Right cardiac atrium (tissue), 5 donors: ENCODE data around the gene ZBTB21. TPM values are rescaled to one million over a fixed set of nuclear protein-coding genes. Genes with fewer than 3 reads are reported as not detected.

Source experiments
- ATAC-seq, 2 donors: fragments of 200-7000 bp; cut with Tn5 transposase; one replicate each; pipeline versions ENCODE4 v1.8.0 to v1.9.1; 2020; ENCODE audit warnings: moderate library complexity in 2 of 2, mild to moderate bottlenecking in 1 of 2
- DNase-seq, 3 donors: peaks; one replicate each; pipeline ENCODE4 v3.0.0-alpha.2; 2020
- H3K27ac ChIP-seq: one replicate; pipeline ENCODE4 v1.5.1; 2013; ENCODE audit warnings: mild to moderate bottlenecking, low read length, control low read depth, moderate library complexity
- H3K27me3 ChIP-seq: one replicate; pipeline ENCODE4 v1.6.1; 2013; ENCODE audit not compliant: control insufficient read depth, insufficient read depth
- H3K4me1 ChIP-seq: one replicate; pipeline ENCODE4 v1.6.1; 2013; ENCODE audit warnings: low read length; ENCODE audit not compliant: control insufficient read depth, insufficient read depth
- H3K4me3 ChIP-seq: one replicate; pipeline ENCODE4 v1.5.1; 2013; ENCODE audit warnings: low read length, control low read depth
- H3K9me3 ChIP-seq: one replicate; pipeline ENCODE4 v1.6.1; 2013; ENCODE audit warnings: low read length; ENCODE audit not compliant: control insufficient read depth
- WGBS: extraction: QIAGEN DNeasy Blood & Tissue Kit; methylation state at CpG from one replicate; pipeline ENCODE4 v1.1.7; 2013; 5-methylcytosine and 5-hydroxymethylcytosine counted together
- intact Hi-C, 4 donors: fragments of 100-400 bp; cut with DNase I; formaldehyde crosslinking; loops; one replicate each; pipeline versions ENCODE4 v1.11.0 to v1.14.0; 2022 to 2023
- polyA plus RNA-seq: library from polyadenylated mRNA; stranded (reverse); fragments of 200-250 nt; gene quantifications from one replicate; pipeline ENCODE4 v1.2.3, GENCODE V29; 2013
- total RNA-seq, 4 donors: library from RNA; stranded (reverse); fragmentation: NEBNext Ultra II Directional; extraction: Animal tissue kit (Norgen Biotek cat#: 25700); gene quantifications; one replicate each; pipeline ENCODE4 v1.2.1, GENCODE V29; 2021
- donor health status: healthy with polysubstance abuse.
- donor health status: DM: no; HTN: yes; CAD: no.
- donor health status: DM: no; HTN: no; CAD: no.
- donor health status: DM: no; HTN: yes; CAD: no; lungs with severe emphysema.
- donor health status: DM: yes; HTN: yes; CAD: no.

Gene ZBTB21
- total and polyA plus RNA-seq, 5 donors = 2.6 to 15.2 (median 7.2) TPM

- DNase-seq (no peak), ATAC-seq (no peak)
- H3K27ac ChIP-seq = no peak overlapping the region
These were observed 6.9 kb upstream of the ZBTB21 start for GRCh38 chr21:42017022-42017421.

GRCh38 chr21:42016364-42016985 lies 6.3 kb upstream of the ZBTB21 start:
- intact Hi-C loops = no loop called here
- DNase-seq = no peak
- no peaks in the 10 kb centered on the region for H3K9me3 ChIP-seq
- WGBS = 86% methylated on average over 19 of the region's 19 CpGs
- no peak for ATAC-seq
- no peaks in the 10 kb centered on the region for H3K4me1 ChIP-seq
- no peaks in the 10 kb centered on the region for H3K27me3 ChIP-seq
- H3K4me3 ChIP-seq = no peak overlapping the region
- H3K27ac ChIP-seq = no peak overlapping the region

More at GRCh38 chr21:42017022-42017421, 6.9 kb upstream of the ZBTB21 start:
- 82% methylated on average over 2 of the region's 2 CpGs for WGBS
- H3K27me3 ChIP-seq = no peaks in the 10 kb centered on the region
- no peak overlapping the region for H3K4me3 ChIP-seq
- no peaks in the 10 kb centered on the region for H3K9me3 ChIP-seq
- intact Hi-C loops = no loop called here
- no peaks in the 10 kb centered on the region for H3K4me1 ChIP-seq

- no peak overlapping the region for H3K4me3 ChIP-seq
- intact Hi-C loops = no loop called here
- 88% methylated on average over 7 of the region's 7 CpGs for WGBS
- no peaks in the 10 kb centered on the region for H3K27me3 ChIP-seq
- H3K9me3 ChIP-seq = no peaks in the 10 kb centered on the region
- no peaks in the 10 kb centered on the region for H3K4me1 ChIP-seq
- ATAC-seq = no peak
- no peak for DNase-seq
- H3K27ac ChIP-seq = no peak overlapping the region
These were observed 3.8 kb upstream of the ZBTB21 start for GRCh38 chr21:42013931-42014330.

- 87% methylated on average over 4 of the region's 4 CpGs for WGBS
- DNase-seq (no peak), ATAC-seq (no peak)
- Histone ChIP-seq H3K4me3 (no peak overlapping the region), H3K9me3 (no peaks in the 10 kb centered on the region), H3K27ac (no peak overlapping the region), H3K4me1 (no peaks in the 10 kb centered on the region), H3K27me3 (no peaks in the 10 kb centered on the region)
- intact Hi-C loops = no loop called here
These were observed 3.2 kb upstream of the ZBTB21 start for GRCh38 chr21:42013376-42013775.

GRCh38 chr21:42012763-42013329 lies 2.7 kb upstream of the ZBTB21 start:
- no peak overlapping the region for H3K4me3 ChIP-seq
- no peaks in the 10 kb centered on the region for H3K4me1 ChIP-seq
- intact Hi-C loops = no loop called here
- no peaks in the 10 kb centered on the region for H3K9me3 ChIP-seq
- ATAC-seq (no peak), DNase-seq (no peak)
- H3K27ac ChIP-seq = no peak overlapping the region
- WGBS = 94% methylated on average over 3 of the region's 3 CpGs
- H3K27me3 ChIP-seq = no peaks in the 10 kb centered on the region

GRCh38 chr21:42012344-42012743 lies 2.2 kb upstream of the ZBTB21 start:
- H3K27ac ChIP-seq = no peak overlapping the region
- DNase-seq (no peak), ATAC-seq (no peak)
- H3K4me3 ChIP-seq = no peak overlapping the region
- H3K4me1 ChIP-seq = no peaks in the 10 kb centered on the region
- 94% methylated on average over 9 of the region's 9 CpGs for WGBS
- intact Hi-C loops = no loop called here
- no peaks in the 10 kb centered on the region for H3K9me3 ChIP-seq
- no peaks in the 10 kb centered on the region for H3K27me3 ChIP-seq

GRCh38 chr21:42010507-42011495 lies 641 bp upstream of the ZBTB21 start:
- no peaks in the 10 kb centered on the region for H3K9me3 ChIP-seq
- intact Hi-C loops = no loop called here
- DNase-seq (peak in 2 of 3 donors; percentile 57 to 72), ATAC-seq (peak; percentile 18 to 45)
- under 1% methylated on average over 120 of the region's 120 CpGs for WGBS
- no peaks in the 10 kb centered on the region for H3K27me3 ChIP-seq
- peak overlapping the region; percentile 53 for H3K4me3 ChIP-seq
- H3K27ac ChIP-seq = peak overlapping the region; percentile 65
- H3K4me1 ChIP-seq = no peaks in the 10 kb centered on the region

GRCh38 chr21:42009018-42009830 lies 936 bp downstream of the ZBTB21 start:
- no peaks in the 10 kb centered on the region for H3K9me3 ChIP-seq
- under 1% methylated on average over 86 of the region's 86 CpGs for WGBS
- intact Hi-C loops = loop anchor here in 3 of 4 donors (5.0 to 10.0 kb wide), 3 partner anchors 54 to 134 kb away; partner anchors contain the start of genes C2CD2 (in 3 of the 3) and PRDM15 (in 1 of the 3)
- peak overlapping the region; percentile 67 for H3K27ac ChIP-seq
- peak overlapping the region; percentile 53 for H3K4me3 ChIP-seq
- H3K27me3 ChIP-seq = no peaks in the 10 kb centered on the region
- DNase-seq (peak; percentile 58 to 84 (median 79)), ATAC-seq (peak; percentile 26 to 54)
- H3K4me1 ChIP-seq = no peaks in the 10 kb centered on the region

GRCh38 chr21:42007356-42007940 lies 2.7 kb downstream of the ZBTB21 start:
- intact Hi-C loops = loop anchor here in 3 of 4 donors (5.0 to 10.0 kb wide), 3 partner anchors 53 to 133 kb away; partner anchors contain the start of genes C2CD2 (in 3 of the 3) and PRDM15 (in 1 of the 3)
- Histone ChIP-seq H3K27ac (no peak overlapping the region), H3K27me3 (no peaks in the 10 kb centered on the region), H3K4me3 (no peak overlapping the region), H3K9me3 (no peaks in the 10 kb centered on the region), H3K4me1 (no peaks in the 10 kb centered on the region)
- DNase-seq = no peak
- WGBS = 90% methylated on average over 6 of the region's 6 CpGs
- ATAC-seq = no peak

GRCh38 chr21:42006765-42007164 lies 3.4 kb downstream of the ZBTB21 start:
- H3K4me3 ChIP-seq = no peak overlapping the region
- no peak for ATAC-seq
- no peaks in the 10 kb centered on the region for H3K27me3 ChIP-seq
- 98% methylated on average over 1 of the region's 1 CpG for WGBS
- no peaks in the 10 kb centered on the region for H3K4me1 ChIP-seq
- no peak for DNase-seq
- no peak overlapping the region for H3K27ac ChIP-seq
- intact Hi-C loops = loop anchor here in 3 of 4 donors (5.0 to 10.0 kb wide), 3 partner anchors 52 to 132 kb away; partner anchors contain the start of genes C2CD2 (in 3 of the 3) and PRDM15 (in 1 of the 3)
- H3K9me3 ChIP-seq = no peaks in the 10 kb centered on the region
